H9 (cell line): ENCODE results near the gene CRLF3. TPM values are rescaled to one million over a fixed set of nuclear protein-coding genes. Genes with fewer than 3 reads are reported as not detected.
A peak's percentile ranks its signal among the peaks of the same experiment; 100 is the strongest.
"Not testable (repeated sequence)": the region's sequence is repeated elsewhere in the genome, so short reads cannot be mapped to it uniquely, and the experiment has no call there.

ENCODE experiments used
- DNase-seq: peaks from one replicate; pipeline ENCODE4 v3.0.0-alpha.2; 2017
- H2AFZ ChIP-seq: one replicate; pipeline ENCODE4 v1.6.1; 2013; ENCODE audit warnings: mild to moderate bottlenecking, low read length, control low read depth, moderate library complexity
- H2AK5ac ChIP-seq: 2 replicates; pipeline ENCODE4 v1.6.1; 2013; ENCODE audit warnings: low read length, control low read depth, mixed read lengths; ENCODE audit not compliant: insufficient read length
- H2BK120ac ChIP-seq: one replicate; pipeline ENCODE4 v1.6.1; 2013; ENCODE audit warnings: low read depth, mild to moderate bottlenecking, low read length, control low read depth, inconsistent platforms; ENCODE audit not compliant: poor library complexity, severe bottlenecking
- H2BK12ac ChIP-seq: 2 replicates; pipeline ENCODE4 v1.6.1; 2013; ENCODE audit warnings: low read length, control low read depth, mixed read lengths, low read depth; ENCODE audit not compliant: insufficient read length
- H2BK15ac ChIP-seq: 2 replicates; pipeline ENCODE4 v1.6.1; 2013; ENCODE audit warnings: low read depth, low read length, control low read depth
- H2BK20ac ChIP-seq: one replicate; pipeline ENCODE4 v1.6.1; 2013; ENCODE audit warnings: low read depth, mild to moderate bottlenecking, low read length, control low read depth, inconsistent platforms; ENCODE audit not compliant: poor library complexity, severe bottlenecking
- H2BK5ac ChIP-seq: 2 replicates; pipeline ENCODE4 v1.6.1; 2013; ENCODE audit warnings: low read length, control low read depth, mixed read lengths; ENCODE audit not compliant: insufficient read length
- H3K14ac ChIP-seq: 2 replicates; pipeline ENCODE4 v1.6.1; 2013; ENCODE audit warnings: low read length, control low read depth; ENCODE audit not compliant: insufficient read depth
- H3K18ac ChIP-seq: 2 replicates; pipeline ENCODE4 v1.6.1; 2013; ENCODE audit warnings: low read depth, mild to moderate bottlenecking, mixed read lengths, low read length, control low read depth; ENCODE audit not compliant: insufficient read length
- H3K23ac ChIP-seq: 2 replicates; pipeline ENCODE4 v1.6.1; 2013; ENCODE audit warnings: low read length, control low read depth, mixed read lengths, low read depth; ENCODE audit not compliant: insufficient read length
- H3K23me2 ChIP-seq: 2 replicates; pipeline ENCODE4 v1.6.1; 2013; ENCODE audit warnings: low read depth, mild to moderate bottlenecking, mixed read lengths, low read length, control low read depth; ENCODE audit not compliant: insufficient read length, poor library complexity, severe bottlenecking
- H3K27ac ChIP-seq: 2 replicates; pipeline ENCODE4 v1.5.1; 2013; ENCODE audit warnings: low read length, control low read depth, mixed read lengths, low read depth; ENCODE audit not compliant: insufficient read length
- H3K27me3 ChIP-seq: 2 replicates; pipeline ENCODE4 v1.6.1; 2013; ENCODE audit warnings: low read length, control low read depth, inconsistent platforms; ENCODE audit not compliant: insufficient read depth
- H3K4ac ChIP-seq: 2 replicates; pipeline ENCODE4 v1.6.1; 2013; ENCODE audit warnings: low read depth, mild to moderate bottlenecking, control low read depth, inconsistent platforms, low read length, moderate library complexity
- H3K4me1 ChIP-seq: 2 replicates; pipeline ENCODE4 v1.6.1; 2013; ENCODE audit warnings: low read length, control low read depth, inconsistent platforms; ENCODE audit not compliant: insufficient read depth
- H3K4me2 ChIP-seq: 2 replicates; pipeline ENCODE4 v1.6.1; 2013; ENCODE audit warnings: low read length, control low read depth, mixed read lengths; ENCODE audit not compliant: insufficient read length, insufficient read depth
- H3K56ac ChIP-seq: 2 replicates; pipeline ENCODE4 v1.6.1; 2013; ENCODE audit warnings: low read depth, mild to moderate bottlenecking, mixed read lengths, low read length, control low read depth; ENCODE audit not compliant: insufficient read length
- H3K79me1 ChIP-seq: 2 replicates; pipeline ENCODE4 v1.6.1; 2013; ENCODE audit warnings: low read depth, mild to moderate bottlenecking, moderate library complexity, low read length, control low read depth, inconsistent platforms; ENCODE audit not compliant: insufficient read depth, poor library complexity, severe bottlenecking
- H3K79me2 ChIP-seq: 2 replicates; pipeline ENCODE4 v1.6.1; 2013; ENCODE audit warnings: low read length, control low read depth, inconsistent platforms; ENCODE audit not compliant: insufficient read depth
- H3K9ac ChIP-seq: 2 replicates; pipeline ENCODE4 v1.6.1; 2013; ENCODE audit warnings: low read length, control low read depth, mixed read lengths; ENCODE audit not compliant: insufficient read length; ENCODE audit errors: extremely low read depth
- H3K9me3 ChIP-seq: one replicate; pipeline ENCODE4 v1.6.1; 2013; ENCODE audit warnings: low read depth, low read length, inconsistent platforms; ENCODE audit not compliant: control insufficient read depth
- H3T11ph ChIP-seq: one replicate; pipeline ENCODE4 v1.6.1; 2013; ENCODE audit warnings: mild to moderate bottlenecking, low read length, control low read depth, inconsistent platforms
- H4K20me1 ChIP-seq: one replicate; pipeline ENCODE4 v1.6.1; 2013; ENCODE audit not compliant: control insufficient read depth, insufficient read length, insufficient read depth
- H4K5ac ChIP-seq: 2 replicates; pipeline ENCODE4 v1.6.1; 2013; ENCODE audit warnings: low read depth, mild to moderate bottlenecking, mixed read lengths, low read length, control low read depth; ENCODE audit not compliant: insufficient read length
- H4K8ac ChIP-seq: replicated peaks from 2 replicates; pipeline ENCODE4 v1.6.1; 2013; ENCODE audit warnings: low read length, control low read depth, mixed read lengths, low read depth; ENCODE audit not compliant: insufficient read length
- H4K91ac ChIP-seq: 2 replicates; pipeline ENCODE4 v1.6.1; 2013; ENCODE audit warnings: low read depth, mild to moderate bottlenecking, moderate library complexity, mixed read lengths, low read length, control low read depth; ENCODE audit not compliant: insufficient read length
- H3K27ac Mint-ChIP-seq, 3 experiments: 2 replicates in 2 of 3; 3 replicates in 1 of 3; pipeline ENCODE4 v1.8.0; 2020 to 2021; ENCODE audit warnings: mixed read lengths in 3 of 3, mild to moderate bottlenecking in 1 of 3, moderate library complexity in 1 of 3
- H3K27me3 Mint-ChIP-seq: 2 replicates; pipeline ENCODE4 v1.8.0; 2021; ENCODE audit warnings: low read depth, mild to moderate bottlenecking, moderate library complexity, mixed read lengths
- H3K36me3 Mint-ChIP-seq, 3 experiments: 2 replicates in 2 of 3; 3 replicates in 1 of 3; pipeline ENCODE4 v1.8.0; 2020 to 2021; ENCODE audit warnings: low read depth in 3 of 3, mixed read lengths in 3 of 3; ENCODE audit not compliant: insufficient read depth in 1 of 3
- H3K4me1 Mint-ChIP-seq, 2 experiments: 2 replicates each; pipeline ENCODE4 v1.8.0; 2020; ENCODE audit warnings: mixed read lengths in 2 of 2
- H3K4me3 Mint-ChIP-seq, 2 experiments: 2 replicates in 1 of 2; 3 replicates in 1 of 2; pipeline ENCODE4 v1.8.0; 2020 to 2021; ENCODE audit warnings: mild to moderate bottlenecking in 2 of 2, mixed read lengths in 2 of 2, moderate library complexity in 1 of 2
- H3K9me3 Mint-ChIP-seq, 2 experiments: 2 replicates in 1 of 2; 3 replicates in 1 of 2; pipeline ENCODE4 v1.8.0; 2020; ENCODE audit warnings: mild to moderate bottlenecking in 2 of 2, mixed read lengths in 2 of 2, moderate library complexity in 1 of 2
- WGBS: extraction: QIAGEN DNeasy Blood & Tissue Kit; methylation state at CpG from one replicate; pipeline ENCODE4 v1.1.7; 2013; ENCODE audit warnings: missing lambda C conversion rate, low lambda C conversion rate, mixed read lengths; ENCODE audit not compliant: insufficient read length; ENCODE audit errors: extremely low coverage; 5-methylcytosine and 5-hydroxymethylcytosine counted together
- total RNA-seq: library from RNA; stranded (reverse); gene quantifications from 2 replicates; pipeline ENCODE4 v1.2.1, GENCODE V29; 2021

The CRLF3 gene
- total RNA-seq, 1 experiment from 2014 or later = 18.1 TPM

- H2BK20ac ChIP-seq, H4K20me1 ChIP-seq, H3K56ac ChIP-seq, H3K14ac ChIP-seq, H3K9me3 Mint-ChIP-seq, H4K5ac ChIP-seq, H2AFZ ChIP-seq, H3K27me3 ChIP-seq, H2BK5ac ChIP-seq, H3K18ac ChIP-seq, H2BK15ac ChIP-seq, H3K79me2 ChIP-seq, H4K91ac ChIP-seq, H3K4me3 Mint-ChIP-seq, H2BK12ac ChIP-seq, H3K27ac Mint-ChIP-seq, H3K4ac ChIP-seq, H3K9ac ChIP-seq, DNase-seq, H3T11ph ChIP-seq, H3K23me2 ChIP-seq, H2BK120ac ChIP-seq, H3K4me1 ChIP-seq, H2AK5ac ChIP-seq, H3K4me2 ChIP-seq, H3K79me1 ChIP-seq, H3K27ac ChIP-seq, H3K27me3 Mint-ChIP-seq, H3K4me1 Mint-ChIP-seq, H3K23ac ChIP-seq, H4K8ac ChIP-seq, H3K9me3 ChIP-seq: not testable (repeated sequence)
- WGBS = no CpG with 5 or more reads among the region's 1 CpG
- peaks cover 24 to 67% (median 51%) of the 10 kb centered on the region in 3 experiments for H3K36me3 Mint-ChIP-seq
These were observed 81.8 kb downstream of the CRLF3 start for GRCh38 chr17:30742669-30743068.

- H3K9ac ChIP-seq, H3K4me2 ChIP-seq, H3K27me3 ChIP-seq, H3T11ph ChIP-seq, H4K8ac ChIP-seq, H3K27me3 Mint-ChIP-seq, H3K27ac ChIP-seq, H2BK5ac ChIP-seq, H3K4ac ChIP-seq, H3K79me1 ChIP-seq, H2BK12ac ChIP-seq, H3K23me2 ChIP-seq, H2AK5ac ChIP-seq, H3K18ac ChIP-seq, H3K14ac ChIP-seq, H2AFZ ChIP-seq, H3K4me1 ChIP-seq, H2BK120ac ChIP-seq, H2BK15ac ChIP-seq, H2BK20ac ChIP-seq, H3K9me3 ChIP-seq, H3K9me3 Mint-ChIP-seq, H4K5ac ChIP-seq, H3K23ac ChIP-seq, H3K56ac ChIP-seq, H3K4me3 Mint-ChIP-seq, H4K20me1 ChIP-seq, H4K91ac ChIP-seq: not testable (repeated sequence)
- H3K79me2 ChIP-seq = peaks cover 10% of the 10 kb centered on the region; the same call in 1 of the 2 replicates
- peaks cover 12 to 22% of the 10 kb centered on the region in 2 experiments for H3K4me1 Mint-ChIP-seq
- WGBS = no CpG with 5 or more reads among the region's 18 CpGs
- peak; percentile 18 for DNase-seq
- H3K36me3 Mint-ChIP-seq = peaks cover 16 to 53% (median 45%) of the 10 kb centered on the region in 3 experiments
- peak overlapping the region; percentile 48 to 88 (median 87); a peak in 5 of 7 replicates for H3K27ac Mint-ChIP-seq
These were observed 88.1 kb downstream of the CRLF3 start for GRCh38 chr17:30736371-30736770.
